Activated naive CD4-positive, alpha-beta T cell treated with anti-CD3 and anti-CD28 coated beads, Interleukin-2, amount 50 U/mL, for 72 hours (primary cell): ENCODE measurements around the gene TBC1D1. TPM values are rescaled to one million over a fixed set of nuclear protein-coding genes. Genes with fewer than 3 reads are reported as not detected.

Experiments used
- ATAC-seq, 2 donors: fragments of 150-1000 bp; cut with Tn5 transposase; 2 replicates each; pipeline ENCODE4 v1.10.0; 2021; ENCODE audit warnings: mild to moderate bottlenecking in 2 of 2, moderate library complexity in 2 of 2
- DNase-seq, 2 donors: peaks; one replicate each; pipeline ENCODE4 v3.0.0; 2021 to 2022; ENCODE audit warnings: low spot score in 2 of 2
- H3K27ac Mint-ChIP-seq, 2 donors: one replicate each; pipeline ENCODE4 v1.8.0; 2022; ENCODE audit warnings: mild to moderate bottlenecking in 2 of 2, mixed read lengths in 2 of 2
- H3K36me3 Mint-ChIP-seq, 2 donors: one replicate each; pipeline ENCODE4 v1.8.0; 2022; ENCODE audit warnings: mixed read lengths in 2 of 2
- H3K9me3 Mint-ChIP-seq, 2 donors: one replicate each; pipeline ENCODE4 v1.8.0; 2022; ENCODE audit warnings: mixed read lengths in 2 of 2
- total RNA-seq, 2 donors: library from RNA; stranded (reverse); gene quantifications; one replicate each; pipeline ENCODE4 v1.2.3, GENCODE V29; 2022

Gene TBC1D1
- total RNA-seq, 2 donors from 2014 or later, result 47.1 to 68.6 TPM

- peaks cover 0 to under 1% of the 10 kb centered on the region in 2 donors for H3K9me3 Mint-ChIP-seq
- no peak overlapping the region for H3K27ac Mint-ChIP-seq
- peaks cover 2 to 6% of the 10 kb centered on the region in 2 donors for H3K36me3 Mint-ChIP-seq
- ATAC-seq (no peak), DNase-seq (no peak)
These were observed 55.8 kb downstream of the TBC1D1 start for GRCh38 chr4:37946503-37947179.

- Mint-ChIP-seq H3K9me3 (no peaks in the 10 kb centered on the region), H3K27ac (no peak overlapping the region), H3K36me3 (peaks cover 0 to 14% of the 10 kb centered on the region in 2 donors)
- no peak for ATAC-seq
- DNase-seq, result no peak
These were observed 57.7 kb downstream of the TBC1D1 start for GRCh38 chr4:37948542-37948941.

- no peaks in the 10 kb centered on the region for H3K9me3 Mint-ChIP-seq
- H3K27ac Mint-ChIP-seq, result no peak overlapping the region
- ATAC-seq (no peak), DNase-seq (no peak)
- H3K36me3 Mint-ChIP-seq, result peaks cover 0 to 14% of the 10 kb centered on the region in 2 donors
These were observed 58.9 kb downstream of the TBC1D1 start for GRCh38 chr4:37949636-37950426.

DNA sequence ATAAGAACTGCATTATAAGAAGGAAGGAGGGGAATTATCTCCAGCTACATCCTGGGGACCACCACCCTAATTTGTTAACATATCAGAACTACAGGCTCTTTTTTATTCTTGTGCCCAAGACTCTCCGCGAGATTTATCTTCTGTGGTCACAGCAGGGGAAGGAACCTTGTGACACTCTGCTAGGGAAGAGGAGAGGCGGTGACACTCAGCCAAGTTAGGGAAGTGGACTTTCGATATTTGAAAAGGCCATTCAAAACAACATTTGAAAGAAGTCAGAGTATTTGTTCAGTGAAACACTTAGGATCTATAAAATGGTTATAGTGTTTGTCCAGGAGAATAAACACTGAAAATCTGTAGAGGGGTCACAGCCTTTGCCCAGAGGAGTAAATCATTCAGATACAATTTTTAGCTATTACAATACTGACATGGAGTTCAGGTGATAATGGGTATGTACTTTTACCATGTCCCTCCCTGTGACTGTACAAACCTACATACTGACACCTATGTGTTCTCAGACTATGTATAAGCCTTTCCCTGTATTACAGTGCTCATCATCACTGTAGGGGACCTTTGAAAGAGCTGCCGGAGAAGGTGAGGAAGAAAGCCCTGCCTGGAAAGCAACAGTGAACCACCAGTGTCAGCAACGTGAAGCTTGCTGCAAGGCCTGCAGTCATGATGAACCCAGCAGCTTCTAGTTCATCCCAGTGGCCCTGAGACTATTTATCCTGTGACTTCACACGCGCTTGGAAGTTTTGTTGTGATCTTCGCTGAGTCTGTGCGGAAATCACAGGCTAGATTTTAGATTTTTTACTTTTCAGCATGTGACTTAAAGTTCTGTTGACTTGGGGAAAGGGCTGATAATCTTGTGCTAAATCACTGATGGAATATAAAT is 60.8 kb downstream of the TBC1D1 start:
- peaks cover 0 to 8% of the 10 kb centered on the region in 2 donors for H3K36me3 Mint-ChIP-seq
- ATAC-seq, result no peak
- peak overlapping the region in 1 of 2 donors; percentile 22 for H3K27ac Mint-ChIP-seq
- no peaks in the 10 kb centered on the region for H3K9me3 Mint-ChIP-seq
- no peak for DNase-seq

GRCh38 chr4:37953156-37953555 is 62.3 kb downstream of the TBC1D1 start:
- H3K27ac Mint-ChIP-seq, result no peak overlapping the region
- ATAC-seq (no peak), DNase-seq (no peak)
- H3K36me3 Mint-ChIP-seq, result peaks cover 0 to 8% of the 10 kb centered on the region in 2 donors
- H3K9me3 Mint-ChIP-seq, result no peaks in the 10 kb centered on the region

DNA sequence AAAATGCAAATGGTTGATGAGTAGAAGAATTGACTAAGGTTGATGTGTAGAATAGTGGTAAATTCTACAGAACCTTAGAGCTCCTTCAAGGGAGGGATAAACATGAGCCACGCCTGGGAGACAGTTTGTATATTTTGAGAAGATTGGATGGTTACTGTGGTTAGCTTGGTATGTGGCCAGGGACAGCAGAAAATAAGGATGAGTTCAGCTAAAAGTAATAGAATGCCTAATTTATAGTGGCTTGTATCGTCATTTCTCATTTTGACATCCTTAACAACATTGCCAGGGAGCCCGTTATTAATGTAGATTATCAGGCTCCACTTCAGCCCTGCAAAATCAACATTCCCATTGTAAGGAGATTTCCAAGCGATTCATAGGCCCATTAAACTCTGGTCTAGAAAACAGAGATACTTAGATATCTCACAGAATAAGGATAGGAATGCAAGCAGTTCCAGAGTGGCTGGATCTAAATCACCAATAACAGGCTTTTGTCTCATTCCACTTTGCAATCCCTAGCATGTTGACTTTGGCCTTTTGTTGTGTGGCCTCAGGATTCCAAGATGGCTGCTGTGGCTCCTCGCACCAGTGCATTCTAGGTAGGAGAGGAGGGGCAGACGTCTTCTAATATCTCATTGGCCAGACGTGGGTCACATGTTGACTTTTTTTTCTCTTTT is 62.9 kb downstream of the TBC1D1 start:
- DNase-seq (no peak), ATAC-seq (peak in 1 of 2 donors; percentile 61)
- Mint-ChIP-seq H3K36me3 (peaks cover 0 to 8% of the 10 kb centered on the region in 2 donors), H3K27ac (peak overlapping the region in 1 of 2 donors; percentile 39), H3K9me3 (no peaks in the 10 kb centered on the region)

DNA sequence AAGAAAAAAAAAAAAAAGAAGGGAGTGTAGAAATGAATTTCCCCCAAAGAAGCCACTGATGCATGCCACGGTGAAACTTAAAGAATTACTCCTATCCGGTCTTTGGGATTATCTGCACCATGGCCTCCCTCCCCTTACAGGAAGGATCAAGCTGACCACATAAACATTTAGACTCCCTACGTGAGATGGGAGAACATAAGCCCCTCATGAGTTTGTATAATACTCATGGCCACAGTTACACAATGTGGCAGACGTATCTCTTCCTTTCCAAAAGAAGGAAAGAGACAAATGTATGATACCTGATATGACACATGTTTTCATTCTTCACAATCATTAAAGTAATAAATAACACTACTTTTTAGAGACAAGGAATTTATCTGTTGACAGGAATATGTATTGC is 66.1 kb downstream of the TBC1D1 start:
- no peaks in the 10 kb centered on the region for H3K9me3 Mint-ChIP-seq

DNA sequence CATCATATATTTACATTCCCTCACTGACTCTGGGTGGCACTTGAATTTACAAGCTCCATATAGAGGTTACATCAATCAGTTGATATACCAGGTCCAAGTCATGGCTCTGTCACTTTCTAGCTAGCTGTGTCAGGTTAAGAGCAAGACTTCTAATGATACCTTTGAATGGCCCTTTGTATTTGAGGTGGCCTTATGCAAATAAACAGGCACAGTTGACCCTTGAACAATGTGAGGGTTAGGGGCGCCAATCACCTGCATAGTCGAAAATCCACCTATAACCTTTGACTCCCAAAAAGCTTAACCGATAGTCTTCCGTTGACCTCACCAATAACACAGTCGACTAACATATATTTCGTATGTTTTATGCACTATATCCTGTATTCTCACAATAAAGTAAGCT is 68.0 kb downstream of the TBC1D1 start:
- no peak for DNase-seq
- H3K9me3 Mint-ChIP-seq, result no peaks in the 10 kb centered on the region
- ATAC-seq, result no peak
- H3K36me3 Mint-ChIP-seq, result no peaks in the 10 kb centered on the region
- no peak overlapping the region for H3K27ac Mint-ChIP-seq

More for the DNA sequence above, 66.1 kb downstream of the TBC1D1 start:
- ATAC-seq (no peak), DNase-seq (no peak)
- Mint-ChIP-seq H3K27ac (no peak overlapping the region), H3K36me3 (peaks cover 0 to 6% of the 10 kb centered on the region in 2 donors)

- ATAC-seq (no peak), DNase-seq (no peak)
- no peaks in the 10 kb centered on the region for H3K9me3 Mint-ChIP-seq
- H3K36me3 Mint-ChIP-seq, result no peaks in the 10 kb centered on the region
- no peak within 1 kb of the TSS for H3K27ac Mint-ChIP-seq
These were observed 69.2 kb downstream of the TBC1D1 start, which contains the start of gene PTTG2 for GRCh38 chr4:37960098-37960497. PTTG2 (plus strand) TSS chr4:37960398; CDS start chr4:37960435, 37 bp downstream.

DNA sequence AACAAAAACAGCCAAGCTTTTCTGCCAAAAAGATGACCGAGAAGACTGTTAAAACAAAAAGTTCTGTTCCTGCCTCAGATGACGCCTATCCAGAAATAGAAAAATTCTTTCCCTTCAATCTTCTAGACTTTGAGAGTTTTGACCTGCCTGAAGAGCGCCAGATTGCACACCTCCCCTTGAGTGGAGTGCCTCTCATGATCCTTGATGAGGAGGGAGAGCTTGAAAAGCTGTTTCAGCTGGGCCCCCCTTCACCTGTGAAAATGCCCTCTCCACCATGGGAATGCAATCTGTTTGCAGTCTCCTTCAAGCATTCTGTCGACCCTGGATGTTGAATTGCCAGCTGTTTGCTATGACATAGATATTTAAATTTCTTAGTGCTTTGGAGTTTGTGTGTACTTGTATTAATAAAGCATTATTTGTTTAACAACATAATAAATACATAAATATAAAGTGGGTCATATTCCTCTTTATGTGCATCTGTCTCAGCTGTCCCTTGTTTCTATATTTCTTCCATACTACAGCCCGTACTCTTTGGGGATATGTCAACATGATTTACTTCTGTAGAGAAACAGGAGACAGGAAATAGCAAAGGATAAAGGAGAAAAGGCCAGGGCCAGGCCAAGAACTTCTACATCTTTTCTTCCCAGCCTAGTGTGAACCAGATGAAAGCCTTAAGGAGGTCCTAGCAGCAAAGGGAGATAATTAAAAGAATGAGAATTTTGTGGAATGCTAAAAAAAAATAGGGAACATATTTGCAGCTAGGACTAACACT is 70.0 kb downstream of the TBC1D1 start:
- DNase-seq (no peak), ATAC-seq (no peak)
- Mint-ChIP-seq H3K9me3 (no peaks in the 10 kb centered on the region), H3K27ac (no peak overlapping the region), H3K36me3 (no peaks in the 10 kb centered on the region)

GRCh38 chr4:37964734-37965457 is 74.0 kb downstream of the TBC1D1 start:
- no peak overlapping the region for H3K27ac Mint-ChIP-seq
- DNase-seq (no peak), ATAC-seq (no peak)
- peaks cover 0 to 2% of the 10 kb centered on the region in 2 donors for H3K9me3 Mint-ChIP-seq
- H3K36me3 Mint-ChIP-seq, result no peaks in the 10 kb centered on the region

DNA sequence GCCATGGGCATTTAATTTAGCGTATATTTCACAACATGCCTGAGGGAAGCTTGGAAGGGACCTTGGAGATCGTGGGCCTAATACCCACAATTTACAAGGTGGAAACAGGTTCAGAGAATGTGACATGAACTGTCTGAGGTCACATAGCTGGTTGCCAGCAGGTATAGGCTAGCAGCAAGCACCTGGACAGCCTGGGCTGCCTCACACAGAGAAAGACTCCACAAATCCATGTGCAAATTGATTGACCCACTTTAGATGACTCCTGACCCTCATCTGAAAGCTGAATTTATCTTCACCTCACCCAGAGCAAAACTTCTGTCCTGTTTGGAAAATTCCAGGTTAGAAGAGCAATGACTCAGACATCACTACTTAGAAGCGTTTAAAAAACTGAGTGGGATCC is 75.2 kb downstream of the TBC1D1 start:
- ATAC-seq, result no peak
- no peaks in the 10 kb centered on the region for H3K36me3 Mint-ChIP-seq
- H3K9me3 Mint-ChIP-seq, result peaks cover 0 to 3% of the 10 kb centered on the region in 2 donors
- DNase-seq, result no peak
- H3K27ac Mint-ChIP-seq, result no peak overlapping the region

DNA sequence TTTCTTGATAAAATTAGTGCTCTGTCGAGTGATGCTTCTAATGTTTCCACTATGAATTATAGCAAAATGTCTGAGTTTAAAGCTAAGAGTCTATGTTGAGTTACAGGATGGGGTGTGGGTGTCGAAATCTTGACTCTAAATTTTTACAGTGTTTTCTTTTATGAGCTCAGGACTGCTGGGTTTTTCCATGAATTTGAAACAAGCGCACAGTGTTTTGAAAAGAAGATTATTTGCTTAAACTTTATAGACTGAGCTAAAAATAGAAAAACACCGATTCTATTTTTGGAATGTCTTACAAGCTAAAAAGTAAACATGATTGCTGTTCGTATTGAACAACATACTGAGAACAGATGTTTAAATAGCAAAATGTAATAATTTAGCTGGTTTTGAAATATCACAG is 76.9 kb downstream of the TBC1D1 start:
- ATAC-seq, result no peak
- no peaks in the 10 kb centered on the region for H3K36me3 Mint-ChIP-seq

GRCh38 chr4:37968747-37969146 is 77.9 kb downstream of the TBC1D1 start:
- Mint-ChIP-seq H3K36me3 (no peaks in the 10 kb centered on the region), H3K27ac (no peak overlapping the region), H3K9me3 (peaks cover 0 to 3% of the 10 kb centered on the region in 2 donors)
- no peak for DNase-seq
- ATAC-seq, result no peak

More for the DNA sequence above, 76.9 kb downstream of the TBC1D1 start:
- no peak overlapping the region for H3K27ac Mint-ChIP-seq
- peaks cover 0 to 3% of the 10 kb centered on the region in 2 donors for H3K9me3 Mint-ChIP-seq
- no peak for DNase-seq

- H3K36me3 Mint-ChIP-seq, result no peaks in the 10 kb centered on the region
- DNase-seq (peak in 1 of 2 donors; percentile 41), ATAC-seq (peak; percentile 37 to 43)
- no peak overlapping the region for H3K27ac Mint-ChIP-seq
- H3K9me3 Mint-ChIP-seq, result peaks cover 0 to 3% of the 10 kb centered on the region in 2 donors
These were observed 79.8 kb downstream of the TBC1D1 start for GRCh38 chr4:37970702-37971101.
